HG02981 (cell line): ENCODE measurements around the gene KRT71.
"Not testable (repeated sequence)": the region's sequence is repeated elsewhere in the genome, so short reads cannot be mapped to it uniquely, and the experiment has no call there.

Experiments used
- ATAC-seq: cut with Tn5 transposase; IDR thresholded peaks from one replicate; pipeline ENCODE4 v1.9.1; 2021; ENCODE audit warnings: mild to moderate bottlenecking, moderate library complexity; ENCODE audit not compliant: unreplicated experiment

KRT71 gene

DNA sequence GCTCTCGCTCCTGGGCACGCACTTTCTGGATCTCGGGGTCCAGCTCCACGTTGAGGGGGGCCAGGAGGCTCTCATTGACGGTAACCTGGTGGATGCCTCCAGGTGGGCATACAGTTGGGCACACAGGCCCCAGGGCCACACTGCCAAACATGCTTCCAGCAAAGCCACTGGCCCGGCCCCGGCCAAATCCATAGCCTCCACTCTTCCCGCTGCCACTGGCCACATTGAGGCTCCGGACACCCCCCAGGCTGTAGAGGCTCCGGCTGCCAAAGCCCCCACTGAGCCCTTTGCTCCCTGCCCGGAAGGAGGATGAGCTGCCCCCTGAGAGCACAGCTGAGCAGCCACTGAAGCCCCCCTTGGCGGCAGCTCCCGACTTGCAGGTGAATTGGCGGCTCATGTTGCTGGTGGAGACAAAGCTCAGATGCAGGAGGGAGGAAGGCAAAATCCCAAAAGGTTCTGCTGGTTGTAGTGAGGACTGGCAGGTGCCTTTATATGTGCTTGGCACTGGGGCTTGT lies at the start of gene KRT71:
Gene KRT71, minus strand, starts transcription at position 465 of the 515 bp plus-strand sequence. Its CDS starts 68 bp downstream, at position 397.
- no peak for ATAC-seq

DNA sequence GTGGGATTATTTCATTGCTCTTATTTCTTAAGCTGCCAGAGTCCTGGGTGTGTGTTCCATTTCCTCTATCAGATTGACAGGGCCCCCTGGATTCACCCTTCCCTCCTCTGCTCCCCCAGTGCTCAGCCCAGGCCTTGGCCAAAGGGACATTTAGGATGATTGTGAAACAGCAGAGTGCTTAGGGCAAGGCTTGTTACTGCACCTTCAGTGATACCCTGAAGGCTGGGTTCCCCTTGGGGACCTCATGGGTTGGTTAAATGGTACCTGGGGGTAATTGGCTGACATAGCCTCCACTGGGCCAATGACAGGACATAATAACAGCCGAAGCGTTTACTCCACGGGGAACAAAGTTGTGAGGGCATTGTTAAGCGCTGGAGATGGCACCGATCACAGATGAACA lies 49.6 kb upstream of the KRT71 start:
- ATAC-seq = no peak

DNA sequence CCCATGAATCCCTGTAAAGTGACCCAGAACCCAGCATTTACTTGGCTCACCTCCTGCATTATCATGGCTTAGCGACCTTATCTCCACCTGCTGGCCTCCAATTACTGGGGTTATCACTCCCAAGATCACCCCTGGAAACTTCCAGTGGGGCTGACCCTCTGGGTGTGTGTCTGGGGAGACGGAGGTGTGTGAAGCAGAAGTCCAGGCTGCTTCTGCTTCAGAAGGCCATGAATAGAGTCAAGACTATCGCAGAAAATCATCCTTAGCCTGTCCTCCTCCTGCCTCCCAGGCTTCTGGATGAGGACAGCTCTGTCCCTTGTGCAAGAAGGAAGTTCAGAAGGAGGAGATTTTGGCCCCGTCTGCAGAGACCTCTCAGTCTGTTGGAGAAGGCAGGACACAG lies 48.7 kb upstream of the KRT71 start:
- no peak for ATAC-seq

DNA sequence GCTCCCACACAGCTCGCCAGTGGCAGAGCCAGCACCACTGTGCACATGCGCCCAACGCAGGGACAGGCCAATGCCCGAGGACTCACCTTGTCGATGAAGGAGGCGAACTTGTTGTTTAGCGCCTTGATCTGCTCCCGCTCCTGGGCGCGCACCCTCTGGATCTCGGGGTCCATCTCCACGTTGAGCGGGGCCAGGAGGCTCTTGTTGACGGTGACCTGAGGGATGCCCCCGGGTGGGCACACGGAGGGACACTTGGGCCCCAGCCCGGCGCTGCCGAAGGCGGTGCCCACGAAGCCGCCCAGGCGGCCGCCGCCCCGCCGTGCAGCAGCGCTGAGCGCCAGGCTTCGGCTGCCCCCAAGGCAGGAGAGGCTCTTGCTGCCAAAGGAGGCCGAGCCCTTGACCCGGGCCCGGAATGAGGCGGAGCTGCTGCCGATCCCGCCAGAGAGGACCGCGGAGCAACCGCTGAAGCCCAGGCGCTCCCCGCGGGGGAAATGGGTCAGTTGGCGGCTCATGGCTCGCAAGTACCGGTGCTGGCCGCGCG lies 48.1 kb upstream of the KRT71 start, which contains the start of gene KRT72:
Gene KRT72, minus strand, starts transcription at position 523 of the 541 bp plus-strand sequence. Its CDS starts 11 bp downstream, at position 512.
- ATAC-seq = no peak

DNA sequence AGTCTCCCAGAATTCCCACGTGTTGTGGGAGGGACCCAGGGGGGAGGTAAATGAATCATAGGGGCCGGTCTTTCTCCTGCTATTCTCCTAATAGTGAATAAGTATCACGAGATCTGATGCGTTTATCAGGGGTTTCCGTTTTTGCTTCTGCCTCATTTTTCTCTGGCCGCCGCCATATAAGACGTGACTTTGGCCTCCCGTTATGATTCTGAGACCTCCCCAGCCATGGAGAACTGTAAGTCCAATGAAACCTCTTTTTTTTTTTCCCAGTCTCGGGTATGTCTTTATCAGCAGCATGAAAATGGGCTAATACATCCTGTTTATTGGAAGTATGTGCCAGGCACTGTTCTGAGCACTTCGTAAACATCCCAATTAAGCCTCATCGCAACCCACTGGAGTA lies 47.5 kb upstream of the KRT71 start:
- no peak for ATAC-seq

DNA sequence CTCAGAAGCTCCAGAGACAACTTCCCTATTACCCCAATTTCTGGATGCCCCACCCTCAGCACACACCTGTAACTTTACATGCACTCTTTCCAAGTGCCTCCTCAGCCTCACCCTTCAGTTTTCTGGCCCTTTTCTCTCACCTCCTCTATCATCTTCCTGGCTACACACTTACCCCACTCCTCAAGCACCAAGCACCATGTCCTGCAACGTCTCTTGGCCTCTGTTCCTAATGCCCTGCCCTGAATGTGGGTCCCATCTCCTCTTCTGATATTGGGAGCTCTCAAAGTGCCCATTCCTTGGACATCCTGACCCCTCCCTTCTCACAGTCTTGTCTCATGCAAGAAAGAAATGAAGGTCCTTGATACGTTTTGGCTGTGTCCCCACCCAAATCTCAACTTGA lies 47.1 kb upstream of the KRT71 start:
- ATAC-seq = no peak

DNA sequence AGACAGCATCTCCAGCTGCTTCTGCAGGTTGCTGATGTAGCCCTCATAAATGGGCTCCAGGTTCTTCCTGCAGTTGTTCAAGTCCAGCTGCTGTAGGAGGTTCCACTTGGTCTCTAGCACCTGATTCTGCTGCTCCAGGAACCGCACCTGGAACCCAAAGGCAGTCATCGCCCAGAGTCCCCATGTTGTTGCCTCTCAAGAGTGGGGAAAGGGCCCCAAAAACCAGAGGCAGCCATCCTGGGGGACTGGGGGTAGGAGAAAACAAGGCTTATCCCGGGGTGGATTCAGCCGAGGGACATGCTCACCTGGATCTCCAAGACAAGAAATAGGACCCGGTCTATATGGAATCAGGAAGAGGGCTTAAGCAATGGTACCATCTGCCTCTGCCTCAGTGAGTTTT lies 46.0 kb upstream of the KRT71 start:
- ATAC-seq = no peak

DNA sequence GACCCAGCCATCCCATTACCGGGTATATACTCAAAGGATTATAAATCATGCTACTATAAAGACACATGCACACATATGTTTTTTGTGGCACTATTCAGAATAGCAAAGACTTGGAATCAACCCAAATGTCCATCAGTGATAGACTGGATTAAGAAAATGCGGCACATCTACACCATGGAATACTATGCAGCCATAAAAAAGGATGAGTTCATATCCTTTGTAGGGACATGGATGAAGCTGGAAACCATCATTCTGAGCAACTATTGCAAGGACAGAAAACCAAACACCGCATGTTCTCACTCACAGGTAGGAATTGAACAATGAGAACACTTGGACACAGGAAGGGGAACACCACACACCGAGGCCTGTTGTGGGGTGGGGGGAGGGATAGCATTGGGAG lies 41.3 kb upstream of the KRT71 start:
- not testable (repeated sequence) for ATAC-seq

DNA sequence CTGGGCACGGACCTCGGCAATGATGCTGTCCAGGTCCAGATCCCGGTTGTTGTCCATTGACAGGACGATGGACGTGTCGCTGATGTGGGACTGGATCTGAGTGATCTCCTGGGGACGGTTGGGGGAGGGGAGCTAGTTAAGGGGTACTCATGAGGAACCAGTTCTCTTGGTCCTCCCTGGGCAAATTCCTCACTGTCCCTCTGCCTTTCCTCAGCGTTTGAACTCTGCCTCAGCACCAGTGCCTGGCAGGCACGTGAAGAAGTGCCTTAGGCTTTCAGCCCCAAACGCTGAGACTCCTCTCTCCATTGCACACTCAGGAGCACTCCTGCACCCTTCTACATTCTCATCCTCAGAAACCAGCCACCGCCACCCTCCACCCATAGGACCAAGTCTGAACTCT lies 38.6 kb upstream of the KRT71 start:
- ATAC-seq = no peak

DNA sequence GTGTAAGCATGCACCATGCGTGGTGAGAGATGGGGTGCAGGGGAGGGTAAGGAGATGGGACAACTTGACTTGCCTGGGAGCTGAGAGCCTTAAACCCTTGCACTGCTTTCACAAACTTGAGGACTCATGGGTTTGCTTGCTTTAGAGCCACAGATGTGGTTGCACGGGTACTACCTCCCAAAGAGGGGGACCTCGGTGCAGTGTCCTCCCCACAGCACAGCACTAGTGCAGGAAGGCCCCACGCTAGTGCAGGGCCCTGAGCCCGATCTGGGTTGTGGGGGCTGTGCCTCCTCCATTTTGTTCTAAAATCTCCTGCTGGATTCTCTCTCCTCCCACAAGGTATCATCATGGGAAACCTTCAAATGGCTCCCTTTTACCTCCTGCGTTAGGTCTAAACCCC lies 37.1 kb upstream of the KRT71 start:
- ATAC-seq = no peak

DNA sequence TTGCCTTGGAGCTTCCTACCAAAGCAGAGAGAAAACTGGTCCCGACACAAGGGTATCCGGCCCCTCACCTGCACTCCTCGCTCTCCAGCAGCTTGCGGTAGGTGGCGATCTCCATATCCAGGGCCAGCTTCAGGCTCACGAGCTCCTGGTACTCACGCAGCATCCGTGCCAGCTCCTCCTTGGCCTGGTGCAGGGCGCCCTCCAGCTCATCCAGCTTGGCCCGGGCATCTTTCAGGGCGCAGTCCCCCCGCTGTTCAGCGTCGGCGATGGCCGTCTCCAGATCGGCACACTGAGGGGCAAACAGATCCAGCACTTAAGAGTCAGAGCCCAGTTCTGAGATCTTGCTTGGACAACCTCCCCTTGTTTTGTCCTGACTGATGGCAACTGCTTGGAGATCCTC lies 34.6 kb upstream of the KRT71 start:
- no peak for ATAC-seq

DNA sequence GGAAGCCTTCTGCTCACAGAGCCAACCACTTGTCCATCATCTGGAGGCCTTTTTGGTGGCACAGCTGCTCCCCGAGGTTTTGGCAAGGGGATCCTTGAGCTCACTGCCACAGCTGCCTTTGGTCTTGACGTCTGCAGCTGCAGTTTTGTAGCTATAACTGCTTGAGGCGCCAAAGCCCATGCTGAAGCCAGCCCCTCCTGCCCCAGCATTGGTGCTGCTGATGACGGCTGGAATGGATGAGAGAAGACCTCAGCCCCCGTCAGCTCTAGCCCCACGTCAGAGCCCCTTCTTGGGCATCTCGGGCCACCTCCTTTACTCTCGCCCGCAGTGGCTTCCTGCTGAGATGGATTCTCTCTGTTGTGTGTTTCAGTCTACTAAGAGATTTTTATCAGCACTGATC lies 33.0 kb upstream of the KRT71 start:
- ATAC-seq = no peak

DNA sequence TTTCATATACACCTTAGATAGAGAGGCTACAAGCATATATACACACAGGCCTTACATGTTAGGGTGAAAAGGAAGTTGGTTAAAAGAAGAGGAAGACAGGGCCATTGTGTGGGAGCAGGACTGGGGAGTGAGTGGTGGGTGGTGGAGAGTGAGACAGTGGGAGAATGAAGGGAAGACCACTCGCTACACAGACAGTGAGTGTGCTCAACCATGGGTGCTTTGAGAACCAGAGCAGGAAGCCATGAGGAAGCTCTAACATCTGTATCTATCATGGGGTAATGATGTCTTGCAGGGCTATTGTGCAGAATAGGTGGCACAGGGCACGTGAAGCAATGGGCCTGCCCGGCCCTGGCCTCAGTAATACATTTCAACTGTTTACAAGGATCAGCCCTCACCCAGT lies 32.1 kb upstream of the KRT71 start:
- ATAC-seq = no peak

DNA sequence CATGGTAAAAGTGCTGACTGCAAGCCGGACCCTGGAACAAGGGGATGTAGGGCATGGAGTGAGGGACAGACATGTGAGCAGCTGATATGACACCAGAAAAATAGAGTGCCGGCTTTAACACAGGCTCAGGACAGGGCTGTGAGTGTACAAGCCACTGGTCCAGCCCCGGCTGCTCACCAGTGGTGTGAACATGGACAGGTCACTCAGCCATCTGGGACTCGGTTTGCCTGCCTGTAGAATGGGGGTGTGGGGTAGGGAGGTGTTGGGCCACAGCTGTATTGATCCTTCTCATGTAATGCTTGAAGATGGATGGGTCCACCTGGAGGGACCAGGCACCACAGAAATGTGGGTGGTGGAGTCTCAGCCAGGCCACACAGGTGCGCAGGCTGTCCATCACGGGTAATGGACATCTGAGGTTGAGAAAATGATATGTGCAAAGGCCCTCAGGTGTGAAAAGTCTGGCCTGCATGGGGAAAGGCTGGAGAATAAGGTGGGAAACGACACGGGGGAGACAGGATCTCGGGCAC lies 31.3 kb upstream of the KRT71 start:
- ATAC-seq = no peak

DNA sequence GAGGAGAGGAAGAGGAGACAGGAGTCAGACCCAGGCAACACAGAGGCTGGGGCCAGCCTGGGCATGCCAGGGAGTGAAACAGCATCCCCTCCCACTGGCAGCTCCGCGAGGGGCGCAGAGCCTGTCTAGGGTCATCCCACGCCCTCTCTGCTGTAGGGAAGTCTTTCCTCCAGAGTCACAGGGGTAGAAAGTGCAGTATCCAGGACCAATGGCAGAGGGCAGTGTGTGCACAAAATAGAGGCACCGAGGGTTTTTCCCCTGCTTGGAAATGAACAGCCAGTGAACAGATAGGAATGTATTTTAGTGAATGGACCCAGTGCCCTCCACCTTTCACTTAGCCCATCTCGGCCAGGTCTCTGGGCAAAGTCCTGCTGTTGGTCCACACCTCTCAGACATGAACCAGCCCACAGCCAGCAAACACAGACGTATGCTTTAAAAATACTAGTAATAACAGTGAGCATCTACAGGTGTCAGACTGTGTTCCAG lies 30.1 kb upstream of the KRT71 start:
- no peak for ATAC-seq

DNA sequence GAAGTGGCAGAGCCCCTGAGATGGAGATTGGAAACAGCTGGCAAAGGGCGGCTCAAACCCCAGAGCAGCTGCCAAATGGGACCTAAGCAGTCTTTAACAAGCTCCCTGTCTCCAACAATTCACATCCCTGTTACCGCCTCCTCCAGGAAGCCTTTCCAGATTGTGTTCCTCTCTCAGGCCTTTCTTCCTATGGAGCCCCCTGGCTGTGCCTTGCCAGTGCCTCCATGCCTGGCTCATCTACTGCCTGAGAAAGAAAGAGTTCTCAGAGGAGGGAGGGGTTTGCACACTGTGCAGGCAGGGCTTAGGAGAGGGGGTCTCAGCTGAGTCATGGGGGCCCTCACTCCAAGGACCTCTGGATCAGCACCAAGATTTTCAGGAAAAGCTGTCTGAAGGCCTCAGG lies 29.5 kb upstream of the KRT71 start:
- ATAC-seq = no peak

DNA sequence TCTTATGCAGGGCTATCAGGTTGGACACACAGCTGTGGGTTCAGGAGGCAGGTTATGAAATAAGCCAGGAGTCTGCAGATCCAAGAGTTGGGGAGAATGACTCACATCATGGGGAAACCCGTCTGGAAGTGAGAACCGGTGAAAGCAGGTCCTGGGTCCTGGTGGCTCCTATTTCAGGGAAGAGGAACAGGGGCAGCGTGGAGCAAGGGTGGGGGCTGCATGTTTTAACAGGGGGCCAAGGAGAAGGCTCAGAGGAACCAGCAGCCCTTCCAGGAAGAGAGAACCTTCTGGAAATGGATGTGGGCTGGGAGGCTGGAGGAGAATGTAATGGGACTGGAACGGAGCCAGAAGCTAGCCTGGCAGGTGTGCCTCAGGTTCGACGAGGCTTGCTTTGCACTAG lies 28.5 kb upstream of the KRT71 start:
- no peak for ATAC-seq

DNA sequence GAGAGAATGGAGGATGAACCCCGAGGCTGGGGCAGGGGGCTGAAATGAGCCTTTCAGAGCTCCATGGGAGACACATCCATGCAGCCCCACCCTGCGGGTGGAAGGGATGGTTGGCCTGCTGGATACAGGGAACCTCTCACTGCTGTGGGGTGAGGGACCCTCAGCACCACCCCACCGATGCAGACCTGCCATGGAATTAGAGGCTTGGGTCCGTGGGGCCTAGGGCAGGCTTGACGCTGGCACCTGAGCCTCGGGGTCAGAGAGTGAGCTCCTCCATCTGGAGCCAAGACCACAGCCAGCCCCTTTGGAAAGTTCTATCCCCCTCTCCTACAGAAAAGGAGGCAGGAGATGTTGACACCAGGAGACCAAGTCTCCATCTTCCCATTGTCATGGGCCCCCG lies 28.1 kb upstream of the KRT71 start:
- ATAC-seq = no peak

DNA sequence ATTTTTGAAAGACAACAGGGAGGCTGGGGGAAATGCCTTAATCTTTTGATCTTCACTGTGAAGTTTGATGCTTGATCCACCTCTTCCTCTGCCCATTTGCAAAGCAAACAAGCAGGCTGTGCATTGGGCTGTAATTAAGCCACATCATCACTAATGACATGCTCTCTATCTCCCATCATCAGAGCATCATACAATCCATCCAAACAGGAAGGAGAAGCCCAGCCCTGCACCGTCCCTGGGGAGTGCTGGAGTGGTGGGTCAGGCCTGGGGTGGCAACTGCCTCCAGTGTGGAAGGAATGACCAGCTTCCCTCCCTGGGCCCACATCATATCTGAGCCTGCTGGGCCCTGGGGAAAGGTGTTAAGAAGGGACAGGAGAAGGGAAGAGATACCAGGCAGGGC lies 27.6 kb upstream of the KRT71 start:
- no peak for ATAC-seq

DNA sequence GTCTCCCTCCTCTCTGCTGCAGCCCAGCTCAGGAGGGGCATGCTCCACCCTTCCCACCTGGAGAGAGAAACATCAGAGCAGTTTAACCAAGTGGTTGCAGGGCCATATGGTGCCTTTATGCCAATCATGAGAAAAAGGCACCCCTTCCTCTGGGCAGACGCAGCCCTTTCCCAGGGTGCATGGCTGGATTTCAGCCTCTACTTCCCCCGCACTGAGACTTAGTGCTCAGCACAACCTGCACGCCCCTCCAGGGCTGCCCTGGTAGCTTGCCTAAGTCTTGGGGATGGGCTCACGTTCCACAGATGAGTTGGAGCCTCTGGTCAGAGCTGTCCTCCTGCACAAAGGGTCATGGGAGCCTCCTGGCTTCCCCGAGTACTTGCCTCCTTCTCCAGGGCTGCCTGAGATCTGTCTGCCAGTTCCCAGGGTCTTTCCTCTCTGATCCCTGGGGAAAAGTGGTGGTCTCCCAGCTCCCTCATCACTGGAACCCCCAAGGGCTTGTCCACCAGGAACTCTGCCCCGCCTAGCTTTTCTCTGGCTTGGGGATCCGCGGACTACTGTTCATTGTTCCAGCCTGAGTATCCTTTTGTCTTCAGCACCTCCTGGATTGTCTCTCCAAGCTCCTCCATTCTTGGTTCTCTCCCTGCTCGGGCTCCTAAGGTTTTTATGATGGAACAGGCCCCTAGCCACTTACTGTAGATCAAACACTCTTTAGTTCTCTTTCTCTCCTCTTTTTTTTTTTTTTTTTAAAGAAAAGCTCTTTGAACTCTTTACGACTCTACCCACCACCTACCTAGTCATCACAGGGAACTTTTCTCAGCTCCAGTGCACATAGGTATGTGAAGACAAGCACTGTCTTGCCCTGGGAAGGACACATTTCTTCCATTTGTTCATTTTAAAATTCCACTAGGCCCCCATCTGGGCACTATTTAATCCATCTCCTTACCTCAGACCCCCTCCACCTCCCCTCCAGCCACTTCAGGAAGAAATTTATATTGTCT lies 26.8 kb upstream of the KRT71 start:
- no peak for ATAC-seq

DNA sequence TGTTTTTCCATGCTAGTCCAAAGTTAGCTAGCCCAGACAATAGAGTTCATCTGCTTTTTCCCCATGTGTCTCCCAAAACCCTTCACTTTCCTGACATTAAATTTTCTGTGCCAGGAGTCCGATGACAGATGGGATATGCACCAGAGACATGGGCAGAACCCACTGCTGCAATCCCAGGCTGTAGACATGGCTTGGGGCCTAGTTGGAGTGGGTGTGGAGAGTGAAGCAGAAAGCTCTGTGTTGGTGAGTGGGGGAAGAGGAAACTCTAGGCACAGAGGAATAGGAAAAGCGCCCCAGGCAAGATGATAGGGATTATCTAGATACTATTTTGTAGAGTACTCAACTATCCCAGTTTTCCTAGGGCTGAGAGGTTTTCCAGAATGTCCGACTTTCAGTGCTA lies 25.5 kb upstream of the KRT71 start:
- ATAC-seq = no peak

DNA sequence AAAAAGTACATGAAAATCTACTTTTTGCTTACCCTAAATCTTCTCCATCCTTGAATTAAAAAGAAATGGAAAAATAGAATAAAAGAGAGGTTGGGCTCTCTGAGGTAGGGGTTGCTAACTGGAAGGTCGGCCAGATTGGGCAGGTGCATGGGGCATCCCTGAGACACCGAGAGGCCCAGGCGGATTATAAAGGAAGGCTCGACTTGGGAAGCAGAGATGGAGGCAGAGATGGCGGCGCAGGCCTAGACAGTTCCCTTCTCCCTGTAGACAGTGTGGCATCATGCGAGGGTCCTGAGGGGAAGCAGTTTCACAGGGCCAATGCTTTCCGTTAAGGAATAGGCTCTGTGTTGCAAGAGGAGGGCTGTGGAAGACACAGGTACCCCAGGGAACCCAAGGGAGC lies 24.4 kb upstream of the KRT71 start:
- ATAC-seq = no peak
